Fibroblast of lung (primary cell): ENCODE results near the gene EDARADD. TPM values are rescaled to one million over a fixed set of nuclear protein-coding genes. Genes with fewer than 3 reads are reported as not detected.
A peak's percentile ranks its signal among the peaks of the same experiment; 100 is the strongest.

Experiments
- DNase-seq, 2 donors: peaks; one replicate each; pipeline versions ENCODE4 v3.0.0 to v3.0.0-alpha.2; 2010; ENCODE audit warnings: low read depth in 2 of 2
- H2AFZ ChIP-seq: 2 replicates; pipeline ENCODE4 v1.5.1; 2012; ENCODE audit warnings: low read length, control low read depth, inconsistent platforms
- H3K27ac ChIP-seq: 2 replicates; pipeline ENCODE4 v1.5.1; 2011; ENCODE audit warnings: low read length, control low read depth; ENCODE audit not compliant: insufficient read depth
- H3K27me3 ChIP-seq: 2 replicates; pipeline ENCODE4 v1.5.1; 2011; ENCODE audit warnings: mild to moderate bottlenecking, low read length; ENCODE audit not compliant: control insufficient read depth, insufficient read depth
- H3K36me3 ChIP-seq: 2 replicates; pipeline ENCODE4 v1.5.1; 2011; ENCODE audit warnings: low read length; ENCODE audit not compliant: control insufficient read depth, insufficient read depth
- H3K4me1 ChIP-seq: 2 replicates; pipeline ENCODE4 v1.5.1; 2011; ENCODE audit warnings: low read length; ENCODE audit not compliant: control insufficient read depth, insufficient read depth; ENCODE audit errors: extremely low read depth
- H3K4me2 ChIP-seq: 2 replicates; pipeline ENCODE4 v1.5.1; 2011; ENCODE audit warnings: low read length, control low read depth; ENCODE audit not compliant: insufficient read depth; ENCODE audit errors: extremely low read depth
- H3K4me3 ChIP-seq, 4 experiments: fragments of 200-600 bp in 1 of 4; sonication (generic) in 1 of 4; replicated peaks in 1 of 4; 2 replicates each; pipeline ENCODE4 v1.5.1; 2011 to 2016; ENCODE audit warnings: low read length in 4 of 4, low read depth in 3 of 4, mild to moderate bottlenecking in 3 of 4, control low read depth in 2 of 4, inconsistent platforms in 1 of 4, mixed read lengths in 1 of 4; ENCODE audit not compliant: insufficient read depth in 1 of 4; ENCODE audit errors: control extremely low read depth in 1 of 4
- H3K79me2 ChIP-seq: 2 replicates; pipeline ENCODE4 v1.5.1; 2012; ENCODE audit warnings: mild to moderate bottlenecking, low read length, inconsistent platforms; ENCODE audit not compliant: control insufficient read depth, insufficient read depth
- H3K9ac ChIP-seq: 2 replicates; pipeline ENCODE4 v1.5.1; 2011; ENCODE audit warnings: mild to moderate bottlenecking, low read length, control low read depth; ENCODE audit not compliant: insufficient read depth
- H3K9me3 ChIP-seq: 2 replicates; pipeline ENCODE4 v1.5.1; 2012; ENCODE audit warnings: low read depth, low read length; ENCODE audit not compliant: control insufficient read depth, insufficient read depth
- H4K20me1 ChIP-seq: 2 replicates; pipeline ENCODE4 v1.5.1; 2011; ENCODE audit warnings: low read length; ENCODE audit not compliant: control insufficient read depth, insufficient read depth; ENCODE audit errors: extremely low read depth
- CTCF ChIP-seq, 2 donors: IDR thresholded peaks in 1 of 2; conservative IDR thresholded peaks in 1 of 2; 1 replicate in 1 of 2; 2 replicates in 1 of 2; pipeline ENCODE4 v1.5.1; 2011 to 2012; ENCODE audit warnings: low read length in 2 of 2, control low read depth in 1 of 2, inconsistent platforms in 1 of 2, low read depth in 1 of 2, mild to moderate bottlenecking in 1 of 2
- EZH2 ChIP-seq: IDR thresholded peaks from 2 replicates; pipeline ENCODE4 v1.5.1; 2012; ENCODE audit warnings: low read length, control low read depth, mild to moderate bottlenecking; ENCODE audit errors: missing control alignments
- polyA plus RNA-seq, 2 donors: library from polyadenylated mRNA; depleted of rRNA in 1 of 2; stranded (reverse) in 1 of 2; unstranded in 1 of 2; fragments of >200 nt; gene quantifications; 2 replicates each; pipeline ENCODE4 v1.2.1, GENCODE V29; 2011 to 2012; ENCODE audit warnings: missing spikeins in 1 of 2
- total RNA-seq: library from RNA; depleted of rRNA; stranded (reverse); fragments of >200 nt; gene quantifications from 2 replicates; pipeline ENCODE4 v1.2.1, GENCODE V29; 2014

The EDARADD gene
- total and polyA plus RNA-seq, 2 donors (not counting 1 experiment from before 2014, with no cell fraction given), result not detected

GRCh38 chr1:236530959-236531358 is 136.9 kb downstream of the EDARADD start:
- no peak overlapping the region for H3K27ac ChIP-seq
- no peaks in the 10 kb centered on the region for H4K20me1 ChIP-seq
- no peaks in the 10 kb centered on the region for H3K27me3 ChIP-seq
- H3K9ac ChIP-seq, result no peak overlapping the region
- no peak for TF ChIP-seq CTCF (conservative IDR thresholded peaks at IDR 0.05 in 1 of 2, IDR thresholded peaks at IDR 0.05 in 1 of 2; ENCODE audit: low read depth in 1 of 2, low read length in 2 of 2)
- no peak overlapping the region for H2AFZ ChIP-seq
- no peak overlapping the region for H3K4me3 ChIP-seq
- peaks cover 2% of the 10 kb centered on the region for H3K79me2 ChIP-seq
- no peak for DNase-seq
- H3K36me3 ChIP-seq, result no peaks in the 10 kb centered on the region
- H3K4me2 ChIP-seq, result no peak overlapping the region
- H3K9me3 ChIP-seq, result no peaks in the 10 kb centered on the region
- no peaks in the 10 kb centered on the region for H3K4me1 ChIP-seq

- Histone ChIP-seq H3K27me3 (no peaks in the 10 kb centered on the region), H3K4me3 (no peak overlapping the region), H3K27ac (no peak overlapping the region), H4K20me1 (no peaks in the 10 kb centered on the region), H2AFZ (no peak overlapping the region), H3K4me1 (no peaks in the 10 kb centered on the region), H3K36me3 (peaks cover 1% of the 10 kb centered on the region), H3K9me3 (no peaks in the 10 kb centered on the region), H3K4me2 (no peak overlapping the region), H3K79me2 (no peaks in the 10 kb centered on the region), H3K9ac (no peak overlapping the region)
- no peak for TF ChIP-seq CTCF (conservative IDR thresholded peaks at IDR 0.05 in 1 of 2, IDR thresholded peaks at IDR 0.05 in 1 of 2; ENCODE audit: low read depth in 1 of 2, low read length in 2 of 2)
- DNase-seq, result no peak
Observed at GRCh38 chr1:236532850-236533249, 138.8 kb downstream of the EDARADD start.

GRCh38 chr1:236534151-236534651 is 140.1 kb downstream of the EDARADD start:
- Histone ChIP-seq H3K4me2 (no peak overlapping the region), H3K9me3 (no peaks in the 10 kb centered on the region), H2AFZ (no peak overlapping the region), H3K4me3 (no peak overlapping the region), H3K27ac (no peak overlapping the region), H3K27me3 (no peaks in the 10 kb centered on the region), H3K4me1 (no peaks in the 10 kb centered on the region), H3K79me2 (no peaks in the 10 kb centered on the region), H3K36me3 (peaks cover 4% of the 10 kb centered on the region), H3K9ac (no peak overlapping the region), H4K20me1 (no peaks in the 10 kb centered on the region)
- peak; percentile 44 to 84 for DNase-seq
- TF ChIP-seq CTCF (conservative IDR thresholded peaks at IDR 0.05 in 1 of 2, IDR thresholded peaks at IDR 0.05 in 1 of 2; ENCODE audit: low read depth in 1 of 2, low read length in 2 of 2) (no peak), EZH2 (no peak)

Other genes starting within 250 kb of the EDARADD start
- 4.1 and 5.0 TPM in 2 replicates for gene ERO1B, start 112.3 kb upstream of the EDARADD start, total RNA-seq
- 1.7 and 2.2 TPM in 2 replicates for gene ERO1B, start 112.3 kb upstream of the EDARADD start, polyA plus RNA-seq
- 50.3 and 64.2 TPM in 2 replicates for gene LGALS8, start 129.7 kb downstream of the EDARADD start, total RNA-seq
- 46.0 and 53.1 TPM in 2 replicates for gene LGALS8, start 129.7 kb downstream of the EDARADD start, polyA plus RNA-seq
- gene HEATR1, start 210.2 kb downstream of the EDARADD start, total RNA-seq, result 27.0 and 28.7 TPM in 2 replicates
- gene HEATR1, start 210.2 kb downstream of the EDARADD start, polyA plus RNA-seq, result 18.0 and 21.4 TPM in 2 replicates